Panc1 (cell line): ENCODE results near the gene ARHGAP8. TPM values are rescaled to one million over a fixed set of nuclear protein-coding genes. Genes with fewer than 3 reads are reported as not detected.

Experiments used
- ATAC-seq: fragments of 200-7000 bp; cut with Tn5 transposase; 2 replicates; pipeline ENCODE4 v1.9.1; 2020; ENCODE audit warnings: mild to moderate bottlenecking, moderate library complexity
- BruUV-seq: library from RNA; stranded (reverse); fragments of 400-500 nt; replicated peaks from 2 replicates; lab custom pipeline; 2021; lab: Mats Ljungman, UMichigan
- CTCF ChIA-PET: fragments of 300-600 bp; sonication (Branson Sonifier 250); formaldehyde crosslinking; loops from one replicate; lab custom pipeline; 2022; ENCODE audit warnings: antibody characterized with exemption; lab: Charles Lee
- POLR2A ChIA-PET: fragments of 300-600 bp; sonication (Branson Sonifier 250); formaldehyde crosslinking; loops from one replicate; lab custom pipeline; 2022; ENCODE audit warnings: antibody characterized with exemption; lab: Charles Lee
- DNase-seq: peaks from one replicate; pipeline ENCODE4 v3.0.0-alpha.2; 2010; ENCODE audit warnings: low read depth, low spot score
- H3K27ac ChIP-seq: 2 replicates; pipeline ENCODE4 v1.5.1; 2011; ENCODE audit warnings: mild to moderate bottlenecking, low read length, inconsistent platforms
- H3K27me3 ChIP-seq: fragments of 200-500 bp; sonication (Bioruptor generic); 2 replicates; pipeline ENCODE4 v1.6.0; 2014; ENCODE audit warnings: low read length, inconsistent platforms; ENCODE audit not compliant: control insufficient read depth, insufficient read depth
- H3K36me3 ChIP-seq: fragments of 200-500 bp; sonication (Bioruptor generic); 2 replicates; pipeline ENCODE4 v1.5.1; 2014; ENCODE audit warnings: inconsistent platforms, mild to moderate bottlenecking, low read length, moderate library complexity; ENCODE audit not compliant: control insufficient read depth, insufficient read depth
- H3K4me1 ChIP-seq: 2 replicates; pipeline ENCODE4 v1.5.1; 2011; ENCODE audit warnings: inconsistent platforms, mild to moderate bottlenecking, low read length, moderate library complexity; ENCODE audit not compliant: control insufficient read depth, insufficient read depth
- H3K4me3 ChIP-seq, 2 experiments: 2 replicates each; pipeline ENCODE4 v1.5.1; 2011 to 2012; ENCODE audit warnings: low read depth in 2 of 2, low read length in 2 of 2, mild to moderate bottlenecking in 2 of 2, inconsistent platforms in 1 of 2, moderate library complexity in 1 of 2
- H3K9me3 ChIP-seq: fragments of 200-500 bp; sonication (Bioruptor generic); 2 replicates; pipeline ENCODE4 v1.5.1; 2014; ENCODE audit warnings: low read depth, mild to moderate bottlenecking, inconsistent platforms, low read length, moderate library complexity; ENCODE audit not compliant: control insufficient read depth, insufficient read depth
- CTCF ChIP-seq: fragments of 450-650 bp; IDR thresholded peaks from 2 replicates; pipeline ENCODE4 v1.5.1; 2017; ENCODE audit warnings: mild to moderate bottlenecking
- POLR2AphosphoS5 ChIP-seq: IDR thresholded peaks from 2 replicates; pipeline ENCODE4 v1.6.1; 2012; ENCODE audit warnings: mild to moderate bottlenecking, low read depth, low read length, moderate library complexity
- REST ChIP-seq, 2 experiments: IDR thresholded peaks; 2 replicates each; pipeline ENCODE4 v1.6.1; 2011 to 2012; ENCODE audit warnings: low read depth in 2 of 2, control low read depth in 1 of 2, low read length in 1 of 2, mild to moderate bottlenecking in 1 of 2, moderate library complexity in 1 of 2; ENCODE audit not compliant: insufficient read depth in 1 of 2
- SIN3A ChIP-seq: IDR thresholded peaks from 2 replicates; pipeline ENCODE4 v1.6.1; 2012; ENCODE audit warnings: low read depth, mild to moderate bottlenecking, low read length, moderate library complexity, borderline replicate concordance; ENCODE audit not compliant: insufficient read depth
- TCF7L2 ChIP-seq: IDR thresholded peaks from 2 replicates; pipeline ENCODE4 v1.6.1; 2011; ENCODE audit warnings: mild to moderate bottlenecking, low read depth, low read length, inconsistent platforms
- in situ Hi-C: cut with HindIII; loops from 2 replicates; pipeline ENCODE4 v1.10.0; 2016; ENCODE audit warnings: low sequenced_read_pairs, low pct_unique_long_range_greater_than_20kb
- intact Hi-C: fragments of 100-400 bp; cut with micrococcal nuclease; formaldehyde crosslinking; loops from one replicate; pipeline ENCODE4 v1.10.0; 2022; ENCODE audit not compliant: unreplicated experiment
- total RNA-seq: library from RNA; stranded (reverse); gene quantifications from one replicate; pipeline ENCODE4 v1.2.1, GENCODE V29; 2021; ENCODE audit not compliant: unreplicated experiment

ARHGAP8 gene
- total RNA-seq, 1 experiment from 2014 or later, result 9.2 TPM

- no peak overlapping the region for H3K27ac ChIP-seq
- no peak overlapping the region for H3K4me3 ChIP-seq
- no peak for ATAC-seq
- no peaks in the 10 kb centered on the region for H3K4me1 ChIP-seq
- in situ Hi-C loops, result no loop called here
- DNase-seq, result no peak
- no peaks in the 10 kb centered on the region for H3K9me3 ChIP-seq
- intact Hi-C loops, result no loop called here
- ChIA-PET CTCF (no interaction called here), POLR2A (no interaction called here)
- no peaks in the 10 kb centered on the region for H3K36me3 ChIP-seq
- BruUV-seq, result no TSS peak
- TF ChIP-seq TCF7L2 (no peak), POLR2AphosphoS5 (no peak), SIN3A (no peak), REST (IDR thresholded peaks at IDR 0.05; ENCODE audit: insufficient read depth in 1 of 2, low read depth in 2 of 2, low read length in 1 of 2) (no peak), CTCF (no peak)
- H3K27me3 ChIP-seq, result no peaks in the 10 kb centered on the region
Observed at GRCh38 chr22:44732661-44733060, 19.7 kb upstream of the ARHGAP8 start.

- DNase-seq (no peak), ATAC-seq (no peak)
- intact Hi-C loops (no loop called here), in situ Hi-C loops (no loop called here)
- Histone ChIP-seq H3K27me3 (no peaks in the 10 kb centered on the region), H3K4me1 (no peaks in the 10 kb centered on the region), H3K36me3 (no peaks in the 10 kb centered on the region), H3K27ac (no peak overlapping the region), H3K4me3 (no peak overlapping the region), H3K9me3 (no peaks in the 10 kb centered on the region)
- no TSS peak for BruUV-seq
- TF ChIP-seq CTCF (no peak), SIN3A (no peak), POLR2AphosphoS5 (no peak), REST (IDR thresholded peaks at IDR 0.05; ENCODE audit: insufficient read depth in 1 of 2, low read depth in 2 of 2, low read length in 1 of 2) (no peak), TCF7L2 (no peak)
- ChIA-PET POLR2A (no interaction called here), CTCF (no interaction called here)
Observed at GRCh38 chr22:44733426-44734106, 18.8 kb upstream of the ARHGAP8 start.
